NB4 (cell line): Measurements from ENCODE around the gene PTPN5.

Experiments used
- MYC ChIP-seq: IDR thresholded peaks from 2 replicates; pipeline ENCODE4 v1.6.1; 2011; ENCODE audit warnings: low read depth, low read length
- POLR2A ChIP-seq: IDR thresholded peaks from 2 replicates; pipeline ENCODE4 v1.6.1; 2011; ENCODE audit warnings: mild to moderate bottlenecking; ENCODE audit not compliant: insufficient read length; ENCODE audit errors: extremely low read depth
- TF ChIP-seq, protein P1 (sequence below): IDR thresholded peaks from one replicate; pipeline ENCODE4 v1.5.1; 2012; ENCODE audit warnings: low read depth, low read length

DNA sequence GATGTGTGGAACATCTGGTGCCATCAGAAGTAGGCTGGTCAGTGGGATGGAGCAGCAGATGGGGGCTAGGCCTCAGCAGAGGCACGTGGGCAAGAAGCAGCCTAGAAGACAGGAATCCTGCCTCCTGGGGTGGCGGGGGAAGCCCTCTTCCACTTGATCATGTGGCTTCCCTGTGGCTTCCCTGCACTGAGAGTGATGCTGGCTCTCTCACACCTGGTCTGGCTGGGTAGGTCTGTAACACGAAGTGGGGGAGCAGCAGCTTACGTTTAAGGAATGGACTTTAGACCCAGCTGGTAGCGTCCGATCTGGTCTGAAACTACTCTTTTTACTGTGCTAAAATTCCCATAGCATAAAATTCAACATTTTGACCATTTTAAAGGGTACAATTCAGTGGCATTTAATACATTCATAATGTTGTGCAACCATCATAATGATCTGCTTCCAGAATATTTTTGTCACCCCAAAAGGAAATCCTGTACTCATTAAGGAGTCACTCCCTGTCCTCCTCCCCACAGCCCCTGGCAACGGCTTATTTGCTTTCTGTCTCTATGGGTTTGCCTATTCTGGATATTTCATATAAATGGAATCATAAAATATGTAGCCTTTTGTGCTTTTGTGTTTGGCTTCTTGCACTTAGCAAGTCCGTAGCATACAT is 21.7 kb downstream of the PTPN5 start:
- TF ChIP-seq, protein P1, sequence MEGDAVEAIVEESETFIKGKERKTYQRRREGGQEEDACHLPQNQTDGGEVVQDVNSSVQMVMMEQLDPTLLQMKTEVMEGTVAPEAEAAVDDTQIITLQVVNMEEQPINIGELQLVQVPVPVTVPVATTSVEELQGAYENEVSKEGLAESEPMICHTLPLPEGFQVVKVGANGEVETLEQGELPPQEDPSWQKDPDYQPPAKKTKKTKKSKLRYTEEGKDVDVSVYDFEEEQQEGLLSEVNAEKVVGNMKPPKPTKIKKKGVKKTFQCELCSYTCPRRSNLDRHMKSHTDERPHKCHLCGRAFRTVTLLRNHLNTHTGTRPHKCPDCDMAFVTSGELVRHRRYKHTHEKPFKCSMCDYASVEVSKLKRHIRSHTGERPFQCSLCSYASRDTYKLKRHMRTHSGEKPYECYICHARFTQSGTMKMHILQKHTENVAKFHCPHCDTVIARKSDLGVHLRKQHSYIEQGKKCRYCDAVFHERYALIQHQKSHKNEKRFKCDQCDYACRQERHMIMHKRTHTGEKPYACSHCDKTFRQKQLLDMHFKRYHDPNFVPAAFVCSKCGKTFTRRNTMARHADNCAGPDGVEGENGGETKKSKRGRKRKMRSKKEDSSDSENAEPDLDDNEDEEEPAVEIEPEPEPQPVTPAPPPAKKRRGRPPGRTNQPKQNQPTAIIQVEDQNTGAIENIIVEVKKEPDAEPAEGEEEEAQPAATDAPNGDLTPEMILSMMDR, result no peak
- no peak for TF ChIP-seq POLR2A
- TF ChIP-seq MYC, result no peak
